NCI-H345 (cell line): ENCODE results near the gene C4B.
"Not testable (repeated sequence)": the region's sequence is repeated elsewhere in the genome, so short reads cannot be mapped to it uniquely, and the experiment has no call there.

ENCODE experiments used
- DNase-seq: peaks from one replicate; lab custom pipeline; 2025; lab: John Stamatoyannopoulos, UW

Gene C4B

DNA sequence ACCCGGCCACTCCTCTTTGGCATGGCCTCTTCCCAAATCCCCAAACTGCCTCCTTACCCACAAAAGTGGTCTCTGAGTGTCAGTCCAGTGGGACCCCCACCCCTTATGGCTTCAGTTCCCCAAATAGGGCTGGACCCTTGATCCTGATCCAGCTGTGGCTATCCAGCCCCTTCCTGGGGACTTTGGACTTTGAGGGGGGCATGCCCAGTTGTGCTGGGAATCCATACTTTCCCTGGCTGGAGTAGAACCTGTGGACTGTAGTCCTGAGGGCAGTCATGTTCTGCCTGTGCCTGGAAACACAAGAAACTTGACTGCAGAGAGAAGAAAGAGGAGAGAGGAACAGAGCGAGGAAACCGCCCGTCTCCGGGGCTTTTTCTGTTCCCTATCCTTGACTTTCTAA is 22.5 kb downstream of the C4B start:
- not testable (repeated sequence) for DNase-seq

DNA sequence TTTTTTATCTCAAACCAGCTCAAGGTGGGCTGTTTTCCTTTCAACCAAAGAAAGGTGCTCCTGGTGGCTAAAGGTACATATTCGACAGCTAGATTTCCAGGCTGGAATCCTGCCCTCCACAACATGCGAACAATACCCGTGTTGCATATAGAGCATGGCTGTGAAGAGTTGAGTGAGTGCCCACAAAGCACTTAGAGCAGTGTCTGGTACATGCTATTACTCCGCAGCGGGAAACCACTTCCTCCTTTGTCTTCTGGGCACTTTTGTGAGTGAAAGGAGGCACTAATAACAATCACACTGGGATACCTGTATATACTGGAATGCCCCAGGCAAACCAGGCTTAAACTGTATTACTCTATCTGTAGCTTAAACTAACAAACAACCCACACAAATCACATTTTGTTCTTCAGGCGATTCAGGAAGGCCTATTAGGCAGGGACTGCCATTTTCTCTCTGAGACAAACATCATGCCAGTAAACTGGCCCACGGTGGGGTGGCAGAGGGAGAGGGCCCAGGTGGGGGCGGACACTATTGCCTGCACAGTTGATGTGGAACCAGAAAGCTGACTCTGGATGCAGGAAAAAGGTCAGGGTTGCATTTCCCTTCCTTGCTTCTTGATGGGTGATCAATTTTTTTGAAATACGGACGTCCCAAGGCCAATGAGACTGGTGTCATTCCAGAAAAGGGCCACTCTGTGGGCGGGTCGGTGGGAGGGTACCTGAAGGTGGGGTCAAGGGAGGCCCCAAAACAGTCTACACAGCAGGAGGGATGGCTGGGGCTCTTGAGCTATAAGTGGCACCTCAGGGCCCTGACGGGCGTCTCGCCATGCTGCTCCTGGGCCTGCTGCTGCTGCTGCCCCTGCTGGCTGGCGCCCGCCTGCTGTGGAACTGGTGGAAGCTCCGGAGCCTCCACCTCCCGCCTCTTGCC is 23.3 kb downstream of the C4B start, which contains the start of gene CYP21A2:
Gene CYP21A2 (plus strand): TSS at position 818 of the 927 bp plus-strand sequence. CDS start 8 bp downstream, at position 826.
- peak; percentile 41 for DNase-seq

- not testable (repeated sequence) for DNase-seq
Measured at GRCh38 chr6:32038878-32039277, 24.3 kb downstream of the C4B start.

GRCh38 chr6:32039321-32040274 is 25.0 kb downstream of the C4B start:
- DNase-seq: not testable (repeated sequence)

DNA sequence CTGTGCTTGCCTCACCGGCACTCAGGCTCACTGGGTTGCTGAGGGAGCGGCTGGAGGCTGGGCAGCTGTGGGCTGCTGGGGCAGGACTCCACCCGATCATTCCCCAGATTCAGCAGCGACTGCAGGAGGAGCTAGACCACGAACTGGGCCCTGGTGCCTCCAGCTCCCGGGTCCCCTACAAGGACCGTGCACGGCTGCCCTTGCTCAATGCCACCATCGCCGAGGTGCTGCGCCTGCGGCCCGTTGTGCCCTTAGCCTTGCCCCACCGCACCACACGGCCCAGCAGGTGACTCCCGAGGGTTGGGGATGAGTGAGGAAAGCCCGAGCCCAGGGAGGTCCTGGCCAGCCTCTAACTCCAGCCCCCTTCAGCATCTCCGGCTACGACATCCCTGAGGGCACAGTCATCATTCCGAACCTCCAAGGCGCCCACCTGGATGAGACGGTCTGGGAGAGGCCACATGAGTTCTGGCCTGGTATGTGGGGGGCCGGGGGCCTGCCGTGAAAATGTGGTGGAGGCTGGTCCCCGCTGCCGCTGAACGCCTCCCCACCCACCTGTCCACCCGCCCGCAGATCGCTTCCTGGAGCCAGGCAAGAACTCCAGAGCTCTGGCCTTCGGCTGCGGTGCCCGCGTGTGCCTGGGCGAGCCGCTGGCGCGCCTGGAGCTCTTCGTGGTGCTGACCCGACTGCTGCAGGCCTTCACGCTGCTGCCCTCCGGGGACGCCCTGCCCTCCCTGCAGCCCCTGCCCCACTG is 25.9 kb downstream of the C4B start:
- not testable (repeated sequence) for DNase-seq

DNA sequence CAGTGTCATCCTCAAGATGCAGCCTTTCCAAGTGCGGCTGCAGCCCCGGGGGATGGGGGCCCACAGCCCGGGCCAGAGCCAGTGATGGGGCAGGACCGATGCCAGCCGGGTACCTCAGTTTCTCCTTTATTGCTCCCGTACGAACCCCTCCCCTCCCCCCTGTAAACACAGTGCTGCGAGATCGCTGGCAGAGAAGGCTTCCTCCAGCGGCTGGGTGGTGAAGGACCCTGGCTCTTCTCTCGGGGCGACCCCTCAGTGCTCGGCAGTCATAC is 26.4 kb downstream of the C4B start:
- not testable (repeated sequence) for DNase-seq

GRCh38 chr6:32041385-32041784 is 26.8 kb downstream of the C4B start:
- DNase-seq: not testable (repeated sequence)

DNA sequence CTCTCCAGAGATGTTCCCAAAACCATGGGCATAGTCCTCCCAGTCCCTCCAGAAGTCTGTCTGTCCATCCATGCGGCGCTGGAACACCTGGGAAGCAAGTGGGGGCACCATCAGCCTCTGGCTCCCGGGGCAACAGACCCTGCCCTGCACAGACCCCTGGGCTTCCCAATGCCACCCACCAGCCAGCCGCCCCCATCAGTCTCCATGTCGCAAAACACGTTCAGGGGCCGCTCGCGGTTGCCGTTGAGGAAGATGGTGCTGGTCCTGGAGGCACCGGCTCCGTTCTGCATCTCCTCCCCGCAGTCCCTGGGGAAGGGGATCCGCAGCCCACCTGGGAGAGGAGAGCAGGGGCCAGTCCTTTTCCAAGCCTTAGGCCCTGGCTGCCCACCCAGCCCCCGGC is 27.7 kb downstream of the C4B start:
- not testable (repeated sequence) for DNase-seq

GRCh38 chr6:32043589-32044380 is 29.2 kb downstream of the C4B start:
- not testable (repeated sequence) for DNase-seq

DNA sequence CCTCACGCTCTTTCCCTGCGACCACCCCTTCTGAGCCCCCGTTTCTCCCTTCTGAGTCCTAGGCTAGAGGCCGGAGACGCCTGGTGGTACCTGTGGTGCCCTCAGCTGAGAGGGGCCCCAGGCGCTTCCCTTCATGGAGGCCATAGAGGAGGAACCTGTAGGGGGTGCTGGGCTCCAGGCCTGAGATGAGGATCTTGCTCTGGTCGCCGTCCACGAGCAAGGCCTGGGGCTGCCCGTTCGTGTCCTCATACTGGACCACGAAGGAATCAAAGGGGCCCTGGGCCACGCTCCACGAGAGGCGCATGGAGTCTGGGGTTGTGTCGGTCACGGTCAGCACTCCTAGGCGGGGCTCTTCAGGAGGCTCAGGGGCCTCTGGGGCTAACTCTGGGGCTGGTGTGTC is 30.3 kb downstream of the C4B start:
- DNase-seq: not testable (repeated sequence)

DNA sequence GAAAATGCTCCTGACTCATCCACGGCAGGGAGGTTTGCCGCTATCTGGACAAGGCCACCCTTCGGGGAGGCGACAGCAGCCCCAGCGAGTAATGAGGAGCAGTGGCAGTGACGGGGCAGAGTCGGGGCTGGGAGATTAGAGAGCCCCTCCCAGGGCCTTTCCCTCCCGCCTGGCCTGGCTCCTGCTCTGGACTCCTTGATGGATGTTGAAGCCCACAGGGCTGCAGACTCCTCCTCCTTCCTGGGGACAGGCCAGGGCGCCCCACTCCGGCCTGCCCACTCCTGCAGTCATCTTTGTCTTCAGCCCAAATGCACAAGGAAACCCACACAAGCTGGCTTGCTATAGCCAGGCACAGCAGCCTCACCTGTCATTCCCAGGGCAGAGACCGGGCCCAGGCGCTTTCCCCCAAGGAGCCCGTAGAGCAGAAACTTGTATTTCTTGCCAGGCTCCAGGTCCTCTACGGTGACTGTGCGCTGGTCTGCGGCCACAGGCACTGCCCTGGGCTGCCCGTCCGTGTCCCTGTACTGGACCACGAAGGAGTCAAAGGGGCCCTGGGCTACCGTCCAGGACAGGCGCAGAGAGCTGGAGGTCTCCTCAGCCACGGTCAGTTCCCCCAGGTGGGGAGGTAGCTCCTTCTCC is 31.3 kb downstream of the C4B start:
- no peak for DNase-seq

DNA sequence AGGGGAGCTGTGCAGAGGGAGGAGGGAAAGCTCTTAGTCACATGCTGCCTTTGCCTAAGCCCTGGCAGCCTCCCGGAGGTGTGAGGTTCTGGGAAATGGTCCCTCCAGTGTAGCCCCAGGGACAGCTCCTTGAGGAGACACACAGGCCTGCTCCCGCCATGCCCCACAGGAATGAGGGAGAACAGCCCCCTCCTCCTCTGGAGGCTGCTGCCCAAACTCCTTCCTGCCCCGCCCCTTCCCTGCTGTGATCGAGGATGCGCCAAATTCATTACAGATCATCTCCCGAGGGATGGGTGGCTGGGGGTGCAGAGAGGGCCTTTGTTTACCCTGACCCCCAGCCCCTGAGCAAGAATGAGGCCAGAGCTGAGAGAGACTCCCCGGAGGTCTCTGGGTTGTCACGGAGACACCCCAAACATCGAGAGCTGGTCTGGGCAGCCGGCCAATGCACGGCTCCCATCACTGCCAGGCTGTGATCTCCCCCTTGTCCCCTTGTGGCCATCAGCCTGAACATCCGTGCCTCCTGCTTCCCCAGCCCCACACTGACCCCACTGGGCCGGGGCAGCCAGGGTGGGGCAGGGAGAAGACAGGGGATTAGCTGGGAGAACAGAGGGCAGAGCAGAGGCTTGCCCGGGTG is 32.0 kb downstream of the C4B start:
- DNase-seq: peak; percentile 15

- no peak for DNase-seq
Measured at GRCh38 chr6:32047084-32047478, 32.5 kb downstream of the C4B start.

GRCh38 chr6:32047539-32047854 is 32.9 kb downstream of the C4B start:
- DNase-seq: no peak

DNA sequence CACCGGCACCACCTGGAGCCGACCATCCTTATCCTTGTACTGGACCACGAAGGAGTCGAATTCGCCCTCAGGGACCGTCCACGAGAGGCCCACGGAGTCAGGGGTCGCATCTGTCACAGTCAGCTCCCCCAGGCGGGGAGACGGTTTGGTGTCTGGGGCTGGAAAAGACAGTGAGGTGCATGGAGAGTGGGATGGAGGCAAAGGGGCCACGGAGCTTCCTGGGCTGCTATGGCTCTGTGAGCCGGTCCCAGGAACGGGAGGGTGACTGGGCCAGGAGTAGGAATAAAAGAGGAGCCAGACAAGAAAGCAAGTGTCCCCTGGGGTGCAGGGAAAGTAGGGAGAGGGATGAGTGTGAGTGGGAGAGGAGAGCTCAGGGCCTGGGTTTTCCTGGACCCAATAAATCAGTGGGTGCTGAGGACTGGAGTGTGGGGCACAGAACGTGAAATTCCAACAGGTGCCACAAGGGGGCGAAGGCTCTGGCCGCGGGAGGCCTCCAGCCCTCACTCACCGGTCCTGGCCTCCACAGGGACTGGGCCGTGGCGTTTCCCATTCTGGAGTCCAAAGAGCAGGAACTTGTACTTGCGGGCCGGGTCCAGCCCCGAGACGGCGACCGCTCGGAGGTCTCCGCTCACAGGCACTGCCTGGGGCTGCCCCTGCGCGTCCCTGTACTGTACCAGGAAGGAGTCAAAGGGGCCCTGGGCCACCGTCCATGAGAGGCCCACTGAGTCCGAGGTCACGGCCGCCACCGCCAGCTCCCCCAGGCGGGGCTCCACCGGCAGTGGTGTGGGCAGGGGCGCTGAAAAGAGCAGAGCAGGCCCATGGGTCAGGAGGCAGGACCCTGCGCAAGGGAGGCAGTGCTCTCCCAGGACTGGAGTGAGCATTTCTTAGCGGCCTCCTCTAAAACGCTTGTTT is 33.5 kb downstream of the C4B start:
- DNase-seq: peak; percentile 37

DNA sequence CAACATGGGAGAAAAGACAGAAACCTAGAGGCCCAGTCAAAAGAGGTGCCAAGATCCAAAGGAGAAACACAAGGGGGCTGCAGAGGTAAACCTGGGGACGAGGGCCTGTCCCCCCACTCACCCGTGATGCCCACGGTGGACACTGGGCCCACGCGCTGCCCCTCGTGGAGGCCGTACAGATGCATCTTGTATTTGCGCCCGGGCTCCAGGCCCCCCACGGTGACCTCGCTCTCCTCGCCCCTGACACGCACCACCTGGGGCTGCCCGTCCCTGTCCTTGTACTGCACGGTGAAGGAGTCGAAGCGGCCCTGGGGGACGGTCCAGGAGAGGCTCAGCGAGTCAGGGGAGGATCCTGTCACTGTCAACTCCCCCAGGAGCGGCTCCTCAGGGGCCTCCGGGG is 34.6 kb downstream of the C4B start:
- not testable (repeated sequence) for DNase-seq

DNA sequence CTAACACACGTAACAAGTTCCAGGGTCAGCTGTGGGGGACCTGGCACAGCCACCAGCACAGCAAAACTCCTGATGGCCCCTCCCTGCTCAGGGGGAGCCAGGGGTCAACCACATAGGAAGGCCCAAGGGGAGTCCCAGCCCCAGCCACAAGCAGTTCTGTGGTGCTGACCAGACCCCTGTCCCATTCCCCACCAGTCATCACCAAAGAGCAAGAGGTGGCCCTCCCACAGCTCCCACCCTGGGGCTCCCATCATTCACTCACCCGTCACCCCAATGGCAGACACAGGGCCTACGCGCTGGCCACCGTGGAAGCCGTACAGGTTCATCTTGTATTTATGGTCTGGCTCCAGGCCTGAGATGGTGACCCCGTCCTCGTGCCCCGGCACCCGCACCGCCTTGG is 35.1 kb downstream of the C4B start:
- DNase-seq: not testable (repeated sequence)

DNA sequence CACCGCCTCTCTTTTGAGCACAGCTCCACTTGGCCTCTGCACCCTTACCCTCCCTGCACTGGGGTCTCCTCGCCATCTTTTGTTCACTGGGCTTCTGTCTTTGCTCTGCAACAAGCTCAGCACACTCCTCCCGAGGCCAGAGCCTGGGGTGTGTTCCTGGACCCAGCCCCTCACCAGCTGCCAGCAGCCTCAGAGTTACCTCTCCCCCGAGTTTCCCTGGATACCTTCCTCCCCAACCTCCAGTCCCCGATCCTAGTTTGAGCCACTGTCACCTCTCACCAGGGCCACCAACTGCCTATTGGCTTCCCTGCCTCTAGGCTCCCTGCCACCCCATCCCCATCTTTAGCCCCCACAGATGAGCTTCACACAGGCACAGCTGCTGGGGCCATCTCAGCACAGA is 36.0 kb downstream of the C4B start:
- DNase-seq: no peak

- DNase-seq: not testable (repeated sequence)
Measured at GRCh38 chr6:32052626-32053025, 38.0 kb downstream of the C4B start.
